ENCODE measurements around the gene MED1.

Gene MED1

DNA sequence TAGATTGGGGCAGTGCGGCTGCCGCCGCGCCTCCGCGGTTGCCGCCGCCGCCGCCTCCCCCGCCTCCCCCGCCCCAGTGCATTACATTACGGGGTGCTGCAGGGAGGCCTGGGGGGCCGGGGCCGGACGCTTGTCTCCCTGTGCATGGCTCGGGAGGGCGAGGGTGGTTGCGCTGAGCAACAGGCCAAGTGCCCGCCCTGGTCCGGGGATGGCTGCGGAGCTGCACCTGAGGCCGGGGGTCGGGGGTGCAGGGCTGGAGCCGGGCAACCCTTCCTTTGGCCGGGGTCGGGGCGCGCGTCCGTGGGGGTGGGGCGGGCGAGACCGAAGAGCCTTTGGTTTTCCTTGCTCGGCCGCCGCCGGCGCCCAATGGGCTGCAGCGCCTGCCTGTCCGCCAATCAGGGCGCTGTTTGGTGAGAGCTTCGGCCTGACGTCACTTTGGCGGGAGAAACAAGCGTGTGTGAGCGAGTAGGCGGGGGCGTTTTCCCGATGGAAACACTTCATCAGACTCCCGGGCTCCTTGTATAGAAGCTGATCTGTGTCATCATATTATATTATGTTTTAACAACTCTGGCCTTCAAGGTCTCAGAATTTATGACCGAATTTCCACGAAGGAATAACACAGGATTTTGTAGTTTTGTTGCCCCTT is 48.7 kb downstream of the MED1 start (continued):
- TF ChIP-seq, protein P1, sequence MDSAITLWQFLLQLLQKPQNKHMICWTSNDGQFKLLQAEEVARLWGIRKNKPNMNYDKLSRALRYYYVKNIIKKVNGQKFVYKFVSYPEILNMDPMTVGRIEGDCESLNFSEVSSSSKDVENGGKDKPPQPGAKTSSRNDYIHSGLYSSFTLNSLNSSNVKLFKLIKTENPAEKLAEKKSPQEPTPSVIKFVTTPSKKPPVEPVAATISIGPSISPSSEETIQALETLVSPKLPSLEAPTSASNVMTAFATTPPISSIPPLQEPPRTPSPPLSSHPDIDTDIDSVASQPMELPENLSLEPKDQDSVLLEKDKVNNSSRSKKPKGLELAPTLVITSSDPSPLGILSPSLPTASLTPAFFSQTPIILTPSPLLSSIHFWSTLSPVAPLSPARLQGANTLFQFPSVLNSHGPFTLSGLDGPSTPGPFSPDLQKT (IDR thresholded peaks at IDR 0.05; ENCODE audit: borderline replicate concordance, low read depth, low read length): no peak
- TF ChIP-seq ZSCAN23 (tag by site-specific recombination; IDR thresholded peaks at IDR 0.05) (no peak), ZNF596 (tag by site-specific recombination; IDR thresholded peaks at IDR 0.05) (no peak), ZNF335 (tag by site-specific recombination; conservative IDR thresholded peaks at IDR 0.05) (no peak; the same call in none of the 2 replicates), ZNF629 (tag by site-specific recombination; IDR thresholded peaks at IDR 0.05) (peak; percentile 65; the same call in 1 of the 2 replicates), ZNF670 (tag by site-specific recombination; IDR thresholded peaks at IDR 0.05; ENCODE audit: low read depth) (no peak), SP2 (tag by site-specific recombination; IDR thresholded peaks at IDR 0.05) (peak; percentile 82), YY2 (tag by site-specific recombination; IDR thresholded peaks at IDR 0.05) (no peak), ZNF664 (tag by site-specific recombination; IDR thresholded peaks at IDR 0.05) (no peak), ZNF174 (tag by site-specific recombination; IDR thresholded peaks at IDR 0.05) (no peak), ZEB2 (tag by site-specific recombination; IDR thresholded peaks at IDR 0.05) (peak; percentile 58; the same call in 1 of the 2 replicates), ZNF19 (tag by site-specific recombination; IDR thresholded peaks at IDR 0.05; ENCODE audit: low read depth) (no peak), ZNF654 (tag by site-specific recombination; IDR thresholded peaks at IDR 0.05; ENCODE audit: low read depth) (no peak), ZNF221 (tag by site-specific recombination; IDR thresholded peaks at IDR 0.05; ENCODE audit: borderline replicate concordance) (no peak), ZNF830 (tag by site-specific recombination; IDR thresholded peaks at IDR 0.05; ENCODE audit: low read depth) (no peak), KLF7 (tag by site-specific recombination; IDR thresholded peaks at IDR 0.05; ENCODE audit: borderline replicate concordance) (no peak), ZNF138 (tag by site-specific recombination; IDR thresholded peaks at IDR 0.05; ENCODE audit: borderline replicate concordance) (no peak), ZBTB20 (tag by site-specific recombination; IDR thresholded peaks at IDR 0.05) (peak; percentile 99)
- TF ChIP-seq, protein P2, sequence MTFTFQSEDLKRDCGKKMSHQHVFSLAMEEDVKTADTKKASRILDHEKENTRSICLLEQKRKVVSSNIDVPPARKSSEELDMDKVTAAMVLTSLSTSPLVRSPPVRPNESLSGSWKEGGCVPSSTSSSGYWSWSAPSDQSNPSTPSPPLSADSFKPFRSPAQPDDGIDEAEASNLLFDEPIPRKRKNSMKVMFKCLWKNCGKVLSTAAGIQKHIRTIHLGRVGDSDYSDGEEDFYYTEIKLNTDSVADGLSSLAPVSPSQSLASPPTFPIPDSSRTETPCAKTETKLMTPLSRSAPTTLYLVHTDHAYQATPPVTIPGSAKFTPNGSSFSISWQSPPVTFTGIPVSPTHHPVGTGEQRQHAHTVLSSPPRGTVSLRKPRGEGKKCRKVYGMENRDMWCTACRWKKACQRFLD (tag by site-specific recombination; IDR thresholded peaks at IDR 0.05): no peak
- TF ChIP-seq, protein P3, sequence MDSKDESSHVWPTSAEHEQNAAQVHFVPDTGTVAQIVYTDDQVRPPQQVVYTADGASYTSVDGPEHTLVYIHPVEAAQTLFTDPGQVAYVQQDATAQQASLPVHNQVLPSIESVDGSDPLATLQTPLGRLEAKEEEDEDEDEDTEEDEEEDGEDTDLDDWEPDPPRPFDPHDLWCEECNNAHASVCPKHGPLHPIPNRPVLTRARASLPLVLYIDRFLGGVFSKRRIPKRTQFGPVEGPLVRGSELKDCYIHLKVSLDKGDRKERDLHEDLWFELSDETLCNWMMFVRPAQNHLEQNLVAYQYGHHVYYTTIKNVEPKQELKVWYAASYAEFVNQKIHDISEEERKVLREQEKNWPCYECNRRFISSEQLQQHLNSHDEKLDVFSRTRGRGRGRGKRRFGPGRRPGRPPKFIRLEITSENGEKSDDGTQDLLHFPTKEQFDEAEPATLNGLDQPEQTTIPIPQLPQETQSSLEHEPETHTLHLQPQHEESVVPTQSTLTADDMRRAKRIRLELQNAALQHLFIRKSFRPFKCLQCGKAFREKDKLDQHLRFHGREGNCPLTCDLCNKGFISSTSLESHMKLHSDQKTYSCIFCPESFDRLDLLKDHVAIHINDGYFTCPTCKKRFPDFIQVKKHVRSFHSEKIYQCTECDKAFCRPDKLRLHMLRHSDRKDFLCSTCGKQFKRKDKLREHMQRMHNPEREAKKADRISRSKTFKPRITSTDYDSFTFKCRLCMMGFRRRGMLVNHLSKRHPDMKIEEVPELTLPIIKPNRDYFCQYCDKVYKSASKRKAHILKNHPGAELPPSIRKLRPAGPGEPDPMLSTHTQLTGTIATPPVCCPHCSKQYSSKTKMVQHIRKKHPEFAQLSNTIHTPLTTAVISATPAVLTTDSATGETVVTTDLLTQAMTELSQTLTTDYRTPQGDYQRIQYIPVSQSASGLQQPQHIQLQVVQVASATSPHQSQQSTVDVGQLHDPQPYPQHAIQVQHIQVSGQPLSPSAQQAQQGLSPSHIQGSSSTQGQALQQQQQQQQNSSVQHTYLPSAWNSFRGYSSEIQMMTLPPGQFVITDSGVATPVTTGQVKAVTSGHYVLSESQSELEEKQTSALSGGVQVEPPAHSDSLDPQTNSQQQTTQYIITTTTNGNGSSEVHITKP (tag by site-specific recombination; IDR thresholded peaks at IDR 0.05): no peak
- TF ChIP-seq, protein P4, sequence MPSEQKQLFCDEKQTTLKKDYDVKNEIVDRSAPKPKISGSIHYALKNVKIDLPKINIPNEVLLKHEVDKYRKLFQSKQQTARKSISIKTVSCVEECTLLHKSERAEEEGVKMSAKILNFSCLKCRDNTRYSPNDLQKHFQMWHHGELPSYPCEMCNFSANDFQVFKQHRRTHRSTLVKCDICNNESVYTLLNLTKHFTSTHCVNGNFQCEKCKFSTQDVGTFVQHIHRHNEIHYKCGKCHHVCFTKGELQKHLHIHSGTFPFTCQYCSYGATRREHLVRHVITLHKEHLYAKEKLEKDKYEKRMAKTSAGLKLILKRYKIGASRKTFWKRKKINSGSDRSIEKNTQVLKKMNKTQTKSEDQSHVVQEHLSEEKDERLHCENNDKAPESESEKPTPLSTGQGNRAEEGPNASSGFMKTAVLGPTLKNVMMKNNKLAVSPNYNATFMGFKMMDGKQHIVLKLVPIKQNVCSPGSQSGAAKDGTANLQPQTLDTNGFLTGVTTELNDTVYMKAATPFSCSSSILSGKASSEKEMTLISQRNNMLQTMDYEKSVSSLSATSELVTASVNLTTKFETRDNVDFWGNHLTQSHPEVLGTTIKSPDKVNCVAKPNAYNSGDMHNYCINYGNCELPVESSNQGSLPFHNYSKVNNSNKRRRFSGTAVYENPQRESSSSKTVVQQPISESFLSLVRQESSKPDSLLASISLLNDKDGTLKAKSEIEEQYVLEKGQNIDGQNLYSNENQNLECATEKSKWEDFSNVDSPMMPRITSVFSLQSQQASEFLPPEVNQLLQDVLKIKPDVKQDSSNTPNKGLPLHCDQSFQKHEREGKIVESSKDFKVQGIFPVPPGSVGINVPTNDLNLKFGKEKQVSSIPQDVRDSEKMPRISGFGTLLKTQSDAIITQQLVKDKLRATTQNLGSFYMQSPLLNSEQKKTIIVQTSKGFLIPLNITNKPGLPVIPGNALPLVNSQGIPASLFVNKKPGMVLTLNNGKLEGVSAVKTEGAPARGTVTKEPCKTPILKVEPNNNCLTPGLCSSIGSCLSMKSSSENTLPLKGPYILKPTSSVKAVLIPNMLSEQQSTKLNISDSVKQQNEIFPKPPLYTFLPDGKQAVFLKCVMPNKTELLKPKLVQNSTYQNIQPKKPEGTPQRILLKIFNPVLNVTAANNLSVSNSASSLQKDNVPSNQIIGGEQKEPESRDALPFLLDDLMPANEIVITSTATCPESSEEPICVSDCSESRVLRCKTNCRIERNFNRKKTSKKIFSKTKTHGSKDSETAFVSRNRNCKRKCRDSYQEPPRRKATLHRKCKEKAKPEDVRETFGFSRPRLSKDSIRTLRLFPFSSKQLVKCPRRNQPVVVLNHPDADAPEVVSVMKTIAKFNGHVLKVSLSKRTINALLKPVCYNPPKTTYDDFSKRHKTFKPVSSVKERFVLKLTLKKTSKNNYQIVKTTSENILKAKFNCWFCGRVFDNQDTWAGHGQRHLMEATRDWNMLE (tag by site-specific recombination; conservative IDR thresholded peaks at IDR 0.05; ENCODE audit: low read depth): no peak
- TF ChIP-seq, protein P5, sequence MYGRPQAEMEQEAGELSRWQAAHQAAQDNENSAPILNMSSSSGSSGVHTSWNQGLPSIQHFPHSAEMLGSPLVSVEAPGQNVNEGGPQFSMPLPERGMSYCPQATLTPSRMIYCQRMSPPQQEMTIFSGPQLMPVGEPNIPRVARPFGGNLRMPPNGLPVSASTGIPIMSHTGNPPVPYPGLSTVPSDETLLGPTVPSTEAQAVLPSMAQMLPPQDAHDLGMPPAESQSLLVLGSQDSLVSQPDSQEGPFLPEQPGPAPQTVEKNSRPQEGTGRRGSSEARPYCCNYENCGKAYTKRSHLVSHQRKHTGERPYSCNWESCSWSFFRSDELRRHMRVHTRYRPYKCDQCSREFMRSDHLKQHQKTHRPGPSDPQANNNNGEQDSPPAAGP (tag by site-specific recombination; IDR thresholded peaks at IDR 0.05): no peak
- TF ChIP-seq, protein P6, sequence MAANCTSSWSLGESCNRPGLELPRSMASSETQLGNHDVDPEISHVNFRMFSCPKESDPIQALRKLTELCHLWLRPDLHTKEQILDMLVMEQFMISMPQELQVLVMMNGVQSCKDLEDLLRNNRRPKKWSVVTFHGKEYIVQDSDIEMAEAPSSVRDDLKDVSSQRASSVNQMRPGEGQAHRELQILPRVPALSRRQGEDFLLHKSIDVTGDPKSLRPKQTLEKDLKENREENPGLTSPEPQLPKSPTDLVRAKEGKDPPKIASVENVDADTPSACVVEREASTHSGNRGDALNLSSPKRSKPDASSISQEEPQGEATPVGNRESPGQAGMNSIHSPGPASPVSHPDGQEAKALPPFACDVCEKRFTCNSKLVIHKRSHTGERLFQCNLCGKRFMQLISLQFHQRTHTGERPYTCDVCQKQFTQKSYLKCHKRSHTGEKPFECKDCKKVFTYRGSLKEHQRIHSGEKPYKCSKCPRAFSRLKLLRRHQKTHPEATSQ (tag by site-specific recombination; IDR thresholded peaks at IDR 0.05): no peak

All from HEK293 (cell line).